H9 (cell line): ENCODE results near the gene COA8. TPM values are rescaled to one million over a fixed set of nuclear protein-coding genes. Genes with fewer than 3 reads are reported as not detected.

Source experiments
- DNase-seq: peaks from one replicate; pipeline ENCODE4 v3.0.0-alpha.2; 2017
- H2AFZ ChIP-seq: one replicate; pipeline ENCODE4 v1.6.1; 2013; ENCODE audit warnings: mild to moderate bottlenecking, low read length, control low read depth, moderate library complexity
- H2AK5ac ChIP-seq: 2 replicates; pipeline ENCODE4 v1.6.1; 2013; ENCODE audit warnings: low read length, control low read depth, mixed read lengths; ENCODE audit not compliant: insufficient read length
- H2BK120ac ChIP-seq: one replicate; pipeline ENCODE4 v1.6.1; 2013; ENCODE audit warnings: low read depth, mild to moderate bottlenecking, low read length, control low read depth, inconsistent platforms; ENCODE audit not compliant: poor library complexity, severe bottlenecking
- H2BK12ac ChIP-seq: 2 replicates; pipeline ENCODE4 v1.6.1; 2013; ENCODE audit warnings: low read length, control low read depth, mixed read lengths, low read depth; ENCODE audit not compliant: insufficient read length
- H2BK15ac ChIP-seq: 2 replicates; pipeline ENCODE4 v1.6.1; 2013; ENCODE audit warnings: low read depth, low read length, control low read depth
- H2BK20ac ChIP-seq: one replicate; pipeline ENCODE4 v1.6.1; 2013; ENCODE audit warnings: low read depth, mild to moderate bottlenecking, low read length, control low read depth, inconsistent platforms; ENCODE audit not compliant: poor library complexity, severe bottlenecking
- H2BK5ac ChIP-seq: 2 replicates; pipeline ENCODE4 v1.6.1; 2013; ENCODE audit warnings: low read length, control low read depth, mixed read lengths; ENCODE audit not compliant: insufficient read length
- H3K14ac ChIP-seq: 2 replicates; pipeline ENCODE4 v1.6.1; 2013; ENCODE audit warnings: low read length, control low read depth; ENCODE audit not compliant: insufficient read depth
- H3K18ac ChIP-seq: 2 replicates; pipeline ENCODE4 v1.6.1; 2013; ENCODE audit warnings: low read depth, mild to moderate bottlenecking, mixed read lengths, low read length, control low read depth; ENCODE audit not compliant: insufficient read length
- H3K23ac ChIP-seq: 2 replicates; pipeline ENCODE4 v1.6.1; 2013; ENCODE audit warnings: low read length, control low read depth, mixed read lengths, low read depth; ENCODE audit not compliant: insufficient read length
- H3K23me2 ChIP-seq: 2 replicates; pipeline ENCODE4 v1.6.1; 2013; ENCODE audit warnings: low read depth, mild to moderate bottlenecking, mixed read lengths, low read length, control low read depth; ENCODE audit not compliant: insufficient read length, poor library complexity, severe bottlenecking
- H3K27ac ChIP-seq: 2 replicates; pipeline ENCODE4 v1.5.1; 2013; ENCODE audit warnings: low read length, control low read depth, mixed read lengths, low read depth; ENCODE audit not compliant: insufficient read length
- H3K27me3 ChIP-seq: 2 replicates; pipeline ENCODE4 v1.6.1; 2013; ENCODE audit warnings: low read length, control low read depth, inconsistent platforms; ENCODE audit not compliant: insufficient read depth
- H3K4ac ChIP-seq: 2 replicates; pipeline ENCODE4 v1.6.1; 2013; ENCODE audit warnings: low read depth, mild to moderate bottlenecking, control low read depth, inconsistent platforms, low read length, moderate library complexity
- H3K4me1 ChIP-seq: 2 replicates; pipeline ENCODE4 v1.6.1; 2013; ENCODE audit warnings: low read length, control low read depth, inconsistent platforms; ENCODE audit not compliant: insufficient read depth
- H3K4me2 ChIP-seq: 2 replicates; pipeline ENCODE4 v1.6.1; 2013; ENCODE audit warnings: low read length, control low read depth, mixed read lengths; ENCODE audit not compliant: insufficient read length, insufficient read depth
- H3K56ac ChIP-seq: 2 replicates; pipeline ENCODE4 v1.6.1; 2013; ENCODE audit warnings: low read depth, mild to moderate bottlenecking, mixed read lengths, low read length, control low read depth; ENCODE audit not compliant: insufficient read length
- H3K79me1 ChIP-seq: 2 replicates; pipeline ENCODE4 v1.6.1; 2013; ENCODE audit warnings: low read depth, mild to moderate bottlenecking, moderate library complexity, low read length, control low read depth, inconsistent platforms; ENCODE audit not compliant: insufficient read depth, poor library complexity, severe bottlenecking
- H3K79me2 ChIP-seq: 2 replicates; pipeline ENCODE4 v1.6.1; 2013; ENCODE audit warnings: low read length, control low read depth, inconsistent platforms; ENCODE audit not compliant: insufficient read depth
- H3K9ac ChIP-seq: 2 replicates; pipeline ENCODE4 v1.6.1; 2013; ENCODE audit warnings: low read length, control low read depth, mixed read lengths; ENCODE audit not compliant: insufficient read length; ENCODE audit errors: extremely low read depth
- H3K9me3 ChIP-seq: one replicate; pipeline ENCODE4 v1.6.1; 2013; ENCODE audit warnings: low read depth, low read length, inconsistent platforms; ENCODE audit not compliant: control insufficient read depth
- H3T11ph ChIP-seq: one replicate; pipeline ENCODE4 v1.6.1; 2013; ENCODE audit warnings: mild to moderate bottlenecking, low read length, control low read depth, inconsistent platforms
- H4K20me1 ChIP-seq: one replicate; pipeline ENCODE4 v1.6.1; 2013; ENCODE audit not compliant: control insufficient read depth, insufficient read length, insufficient read depth
- H4K5ac ChIP-seq: 2 replicates; pipeline ENCODE4 v1.6.1; 2013; ENCODE audit warnings: low read depth, mild to moderate bottlenecking, mixed read lengths, low read length, control low read depth; ENCODE audit not compliant: insufficient read length
- H4K8ac ChIP-seq: replicated peaks from 2 replicates; pipeline ENCODE4 v1.6.1; 2013; ENCODE audit warnings: low read length, control low read depth, mixed read lengths, low read depth; ENCODE audit not compliant: insufficient read length
- H4K91ac ChIP-seq: 2 replicates; pipeline ENCODE4 v1.6.1; 2013; ENCODE audit warnings: low read depth, mild to moderate bottlenecking, moderate library complexity, mixed read lengths, low read length, control low read depth; ENCODE audit not compliant: insufficient read length
- H3K27ac Mint-ChIP-seq, 3 experiments: 2 replicates in 2 of 3; 3 replicates in 1 of 3; pipeline ENCODE4 v1.8.0; 2020 to 2021; ENCODE audit warnings: mixed read lengths in 3 of 3, mild to moderate bottlenecking in 1 of 3, moderate library complexity in 1 of 3
- H3K27me3 Mint-ChIP-seq: 2 replicates; pipeline ENCODE4 v1.8.0; 2021; ENCODE audit warnings: low read depth, mild to moderate bottlenecking, moderate library complexity, mixed read lengths
- H3K36me3 Mint-ChIP-seq, 3 experiments: 2 replicates in 2 of 3; 3 replicates in 1 of 3; pipeline ENCODE4 v1.8.0; 2020 to 2021; ENCODE audit warnings: low read depth in 3 of 3, mixed read lengths in 3 of 3; ENCODE audit not compliant: insufficient read depth in 1 of 3
- H3K4me1 Mint-ChIP-seq, 2 experiments: 2 replicates each; pipeline ENCODE4 v1.8.0; 2020; ENCODE audit warnings: mixed read lengths in 2 of 2
- H3K4me3 Mint-ChIP-seq, 2 experiments: 2 replicates in 1 of 2; 3 replicates in 1 of 2; pipeline ENCODE4 v1.8.0; 2020 to 2021; ENCODE audit warnings: mild to moderate bottlenecking in 2 of 2, mixed read lengths in 2 of 2, moderate library complexity in 1 of 2
- H3K9me3 Mint-ChIP-seq, 2 experiments: 2 replicates in 1 of 2; 3 replicates in 1 of 2; pipeline ENCODE4 v1.8.0; 2020; ENCODE audit warnings: mild to moderate bottlenecking in 2 of 2, mixed read lengths in 2 of 2, moderate library complexity in 1 of 2
- CTCF ChIP-seq: fragments of 200-600 bp; sonication (generic); conservative IDR thresholded peaks from 3 replicates; pipeline ENCODE4 v1.8.0; 2021; ENCODE audit warnings: antibody characterized with exemption, mild to moderate bottlenecking
- WGBS: extraction: QIAGEN DNeasy Blood & Tissue Kit; methylation state at CpG from one replicate; pipeline ENCODE4 v1.1.7; 2013; ENCODE audit warnings: missing lambda C conversion rate, low lambda C conversion rate, mixed read lengths; ENCODE audit not compliant: insufficient read length; ENCODE audit errors: extremely low coverage; 5-methylcytosine and 5-hydroxymethylcytosine counted together
- total RNA-seq: library from RNA; stranded (reverse); gene quantifications from 2 replicates; pipeline ENCODE4 v1.2.1, GENCODE V29; 2021

The COA8 gene
- total RNA-seq, 1 experiment from 2014 or later, result 45.5 TPM

- H2BK12ac ChIP-seq, result no peak overlapping the region
- no peaks in the 10 kb centered on the region for H3K79me1 ChIP-seq
- no peak overlapping the region for H3K27ac ChIP-seq
- no peak overlapping the region for H3K4ac ChIP-seq
- TF ChIP-seq CTCF, result no peak
- Mint-ChIP-seq H3K9me3 (no peaks in the 10 kb centered on the region), H3K4me3 (no peak overlapping the region; a peak in 1 of 5 replicates), H3K36me3 (peaks cover 0 to 3% (median 0%) of the 10 kb centered on the region in 3 experiments; a peak in 1 of 7 replicates), H3K27ac (peak overlapping the region in 2 of 3 experiments; percentile 64 to 86; a peak in 5 of 7 replicates), H3K27me3 (no peaks in the 10 kb centered on the region), H3K4me1 (peaks cover 7 to 8% of the 10 kb centered on the region in 2 experiments)
- H4K91ac ChIP-seq, result no peak overlapping the region
- H3K79me2 ChIP-seq, result no peaks in the 10 kb centered on the region
- no peak overlapping the region for H2BK15ac ChIP-seq
- no CpG with 5 or more reads among the region's 17 CpGs for WGBS
- no peak overlapping the region for H3K14ac ChIP-seq
- H2BK5ac ChIP-seq, result no peak overlapping the region
- no peak overlapping the region for H2AK5ac ChIP-seq
- no peaks in the 10 kb centered on the region for H3K4me1 ChIP-seq
- no peak overlapping the region for H4K8ac ChIP-seq
- no peak overlapping the region for H2AFZ ChIP-seq
- no peak overlapping the region for H2BK120ac ChIP-seq
- no peaks in the 10 kb centered on the region for H3K23me2 ChIP-seq
- H3K23ac ChIP-seq, result no peak overlapping the region
- H3K9me3 ChIP-seq, result no peaks in the 10 kb centered on the region
- DNase-seq, result no peak
- H3T11ph ChIP-seq, result no peak overlapping the region
- H2BK20ac ChIP-seq, result no peak overlapping the region
- H4K5ac ChIP-seq, result no peak overlapping the region
- no peak overlapping the region for H3K56ac ChIP-seq
- no peak overlapping the region for H3K9ac ChIP-seq
- no peak overlapping the region for H3K4me2 ChIP-seq
- H3K27me3 ChIP-seq, result no peaks in the 10 kb centered on the region
- H3K18ac ChIP-seq, result no peak overlapping the region
- no peaks in the 10 kb centered on the region for H4K20me1 ChIP-seq
Measured at GRCh38 chr14:103551338-103551762, 11.4 kb upstream of the COA8 start.
